Right renal cortex interstitium (tissue), 3 donors: ENCODE measurements around the gene KCNH2. TPM values are rescaled to one million over a fixed set of nuclear protein-coding genes. Genes with fewer than 3 reads are reported as not detected.
"Not testable (repeated sequence)": the region's sequence is repeated elsewhere in the genome, so short reads cannot be mapped to it uniquely, and the experiment has no call there.

Source experiments
- DNase-seq, 3 donors: peaks; one replicate each; pipeline ENCODE4 v3.0.0-alpha.2; 2013; ENCODE audit warnings: low read depth in 3 of 3, low spot score in 2 of 3
- polyA plus RNA-seq, 3 donors: library from polyadenylated mRNA; unstranded; fragments of 120-200 nt; gene quantifications; one replicate each; pipeline ENCODE4 v1.2.1, GENCODE V29; 2013; ENCODE audit not compliant: insufficient read length in 3 of 3

KCNH2 gene
- polyA plus RNA-seq, 3 donors = 13.2 to 14.6 (median 14.1) TPM

GRCh38 chr7:151013356-151013732, 35.2 kb upstream of the KCNH2 start:
- no peak for DNase-seq

- DNase-seq = no peak
Observed at GRCh38 chr7:151012911-151013347, 34.8 kb upstream of the KCNH2 start.

GRCh38 chr7:151012031-151012692, 34.0 kb upstream of the KCNH2 start:
- no peak for DNase-seq

- not testable (repeated sequence) for DNase-seq
Observed at GRCh38 chr7:151011616-151012015, 33.5 kb upstream of the KCNH2 start.

GRCh38 chr7:151011097-151011409, 32.9 kb upstream of the KCNH2 start:
- no peak for DNase-seq

- DNase-seq = no peak
Observed at GRCh38 chr7:151010307-151011096, 32.4 kb upstream of the KCNH2 start.

- no peak for DNase-seq
Observed at GRCh38 chr7:151010037-151010306, 31.9 kb upstream of the KCNH2 start.

GRCh38 chr7:151009327-151010036, 31.4 kb upstream of the KCNH2 start:
- DNase-seq = no peak

- no peak for DNase-seq
Observed at GRCh38 chr7:151008511-151009323, 30.6 kb upstream of the KCNH2 start.

GRCh38 chr7:151008143-151008510, 30.0 kb upstream of the KCNH2 start:
- no peak for DNase-seq

- no peak for DNase-seq
Observed at GRCh38 chr7:151007469-151007898, 29.4 kb upstream of the KCNH2 start.

GRCh38 chr7:151006590-151007300, 28.6 kb upstream of the KCNH2 start:
- DNase-seq = no peak

- no peak for DNase-seq
Observed at GRCh38 chr7:151005566-151005965, 27.4 kb upstream of the KCNH2 start.

- no peak for DNase-seq
Observed at GRCh38 chr7:151003572-151003971, 25.5 kb upstream of the KCNH2 start.

GRCh38 chr7:151001546-151001945, 23.4 kb upstream of the KCNH2 start:
- DNase-seq = no peak

GRCh38 chr7:151000897-151001495, 22.9 kb upstream of the KCNH2 start:
- DNase-seq = no peak

GRCh38 chr7:150999497-151000230, 21.5 kb upstream of the KCNH2 start:
- no peak for DNase-seq

- no peak for DNase-seq
Observed at GRCh38 chr7:150999001-150999400, 20.9 kb upstream of the KCNH2 start.

- no peak for DNase-seq
Observed at GRCh38 chr7:150998341-150998740, 20.2 kb upstream of the KCNH2 start.
